ENCODE measurements around the gene GLRA3. TPM values are rescaled to one million over a fixed set of nuclear protein-coding genes. Genes with fewer than 3 reads are reported as not detected.

GLRA3 gene
- polyA plus RNA-seq, 3 donors: not detected

GRCh38 chr4:174847801-174848427 is 18.9 kb upstream of the GLRA3 start:
- Mint-ChIP-seq H3K27me3 (ENCODE audit: low read depth in 3 of 3) (peaks cover 0 to 2% (median 0%) of the 10 kb centered on the region in 3 donors), H3K9me3 (peaks cover 0 to 10% (median 2%) of the 10 kb centered on the region in 7 donors), H3K4me1 (no peaks in the 10 kb centered on the region), H3K4me3 (no peak overlapping the region), H3K36me3 (no peaks in the 10 kb centered on the region), H3K27ac (no peak overlapping the region)
- no peak for DNase-seq
- Histone ChIP-seq H3K36me3 (replicated peaks in 1 of 2; ENCODE audit: control insufficient read depth in 1 of 2, insufficient read depth in 2 of 2, low read length in 2 of 2) (no peaks in the 10 kb centered on the region), H3K79me2 (ENCODE audit: insufficient read depth, low read length) (no peaks in the 10 kb centered on the region), H3K9ac (ENCODE audit: insufficient read depth, low read length, poor library complexity, severe bottlenecking) (no peak overlapping the region), H3K4me1 (ENCODE audit: control insufficient read depth in 1 of 2, insufficient read depth in 2 of 2, low read length in 2 of 2) (no peaks in the 10 kb centered on the region), H3K9me3 (replicated peaks in 1 of 2; ENCODE audit: control insufficient read depth in 1 of 2, insufficient read depth in 1 of 2, low read length in 2 of 2) (peaks cover 0 to 3% of the 10 kb centered on the region in 2 donors), H3K4me3 (replicated peaks in 1 of 3; ENCODE audit: low read depth in 2 of 3, low read length in 3 of 3) (no peak overlapping the region), H3K4me2 (replicated peaks; ENCODE audit: extremely low read depth, low read length, poor library complexity, severe bottlenecking) (no peak overlapping the region), H3K27me3 (ENCODE audit: control insufficient read depth in 2 of 2, insufficient read depth in 2 of 2, low read length in 2 of 2) (no peaks in the 10 kb centered on the region), H4K20me1 (ENCODE audit: insufficient read depth, low read length) (no peaks in the 10 kb centered on the region), H3K27ac (ENCODE audit: low read depth in 1 of 2, low read length in 2 of 2) (no peak overlapping the region), H2AFZ (ENCODE audit: insufficient read depth, low read depth, low read length, poor library complexity, severe bottlenecking) (no peak overlapping the region)
- no CpG with 5 or more reads among the region's 2 CpGs for WGBS (ENCODE audit: insufficient coverage)
- TF ChIP-seq CTCF (IDR thresholded peaks at IDR 0.05): no peak
- intact Hi-C loops (cut with micrococcal nuclease): no loop called here

- H3K9me3 Mint-ChIP-seq: peaks cover 0 to 5% (median 0%) of the 10 kb centered on the region in 7 donors
- Histone ChIP-seq H4K20me1 (ENCODE audit: insufficient read depth, low read length) (no peaks in the 10 kb centered on the region), H2AFZ (ENCODE audit: insufficient read depth, low read depth, low read length, poor library complexity, severe bottlenecking) (no peak overlapping the region), H3K9ac (ENCODE audit: insufficient read depth, low read length, poor library complexity, severe bottlenecking) (no peak overlapping the region), H3K79me2 (ENCODE audit: insufficient read depth, low read length) (no peaks in the 10 kb centered on the region), H3K9me3 (replicated peaks in 1 of 2; ENCODE audit: control insufficient read depth in 1 of 2, insufficient read depth in 1 of 2, low read length in 2 of 2) (no peaks in the 10 kb centered on the region), H3K27me3 (ENCODE audit: control insufficient read depth in 2 of 2, insufficient read depth in 2 of 2, low read length in 2 of 2) (no peaks in the 10 kb centered on the region), H3K27ac (ENCODE audit: low read depth in 1 of 2, low read length in 2 of 2) (no peak overlapping the region), H3K36me3 (replicated peaks in 1 of 2; ENCODE audit: control insufficient read depth in 1 of 2, insufficient read depth in 2 of 2, low read length in 2 of 2) (no peaks in the 10 kb centered on the region), H3K4me2 (replicated peaks; ENCODE audit: extremely low read depth, low read length, poor library complexity, severe bottlenecking) (no peak overlapping the region), H3K4me1 (ENCODE audit: control insufficient read depth in 1 of 2, insufficient read depth in 2 of 2, low read length in 2 of 2) (no peaks in the 10 kb centered on the region), H3K4me3 (replicated peaks in 1 of 3; ENCODE audit: low read depth in 2 of 3, low read length in 3 of 3) (no peak overlapping the region)
- H3K27ac Mint-ChIP-seq: no peak overlapping the region
- no peaks in the 10 kb centered on the region for H3K4me1 Mint-ChIP-seq
- DNase-seq: no peak
- no peak overlapping the region for H3K4me3 Mint-ChIP-seq
- peaks cover 0 to 2% (median 0%) of the 10 kb centered on the region in 3 donors for H3K27me3 Mint-ChIP-seq (ENCODE audit: low read depth in 3 of 3)
- intact Hi-C loops (cut with micrococcal nuclease): no loop called here
- no peaks in the 10 kb centered on the region for H3K36me3 Mint-ChIP-seq
- TF ChIP-seq CTCF (IDR thresholded peaks at IDR 0.05): no peak
Measured at GRCh38 chr4:174835536-174835935, 6.5 kb upstream of the GLRA3 start.

All from CD14-positive monocyte (primary cell).